ENCODE results near the gene MGMT. TPM values are rescaled to one million over a fixed set of nuclear protein-coding genes. Genes with fewer than 3 reads are reported as not detected.

MGMT gene
- polyA plus RNA-seq, 3 donors, result 9.5 to 23.5 (median 17.5) TPM

DNA sequence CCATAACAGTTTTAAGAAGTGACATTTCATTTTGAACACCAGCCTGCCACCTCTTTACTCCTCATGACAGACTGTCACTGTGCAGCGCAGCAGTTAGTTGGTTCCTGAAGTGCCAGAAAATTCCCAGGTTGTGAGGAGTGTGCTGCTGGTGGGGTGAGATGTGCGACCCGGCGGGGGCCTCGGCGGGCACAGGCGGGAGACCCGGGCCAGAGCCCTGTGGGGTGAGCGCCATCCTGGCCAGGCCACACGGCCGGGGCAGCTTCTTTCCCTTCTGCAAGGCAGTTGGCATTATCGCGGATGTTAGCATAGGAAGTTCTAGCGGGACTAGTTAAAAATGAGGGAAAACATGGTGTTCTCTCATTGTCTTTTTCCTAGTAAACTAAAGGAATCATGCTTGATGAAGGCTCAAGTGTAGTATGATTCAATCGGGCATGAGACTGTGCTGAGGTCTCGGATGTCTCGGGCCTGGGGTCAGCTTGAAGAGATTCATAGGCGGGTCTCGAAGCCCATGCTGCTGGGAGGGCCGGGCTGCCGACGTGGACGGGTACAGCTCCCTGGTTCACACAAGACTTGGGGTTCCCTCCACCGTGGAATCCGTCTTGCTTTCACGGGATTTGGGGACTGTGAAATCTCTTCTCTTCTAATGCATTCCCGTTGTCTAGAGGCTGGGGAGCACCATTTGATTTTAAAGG is 56.1 kb downstream of the MGMT start:
- 94% methylated on average over 26 of the region's 27 CpGs for WGBS (ENCODE audit: insufficient coverage)
- Histone ChIP-seq H3K27me3 (ENCODE audit: control insufficient read depth in 2 of 2, insufficient read depth in 2 of 2, low read length in 2 of 2) (no peaks in the 10 kb centered on the region), H3K4me1 (ENCODE audit: control insufficient read depth in 1 of 2, insufficient read depth in 2 of 2, low read length in 2 of 2) (no peaks in the 10 kb centered on the region), H2AFZ (ENCODE audit: insufficient read depth, low read depth, low read length, poor library complexity, severe bottlenecking) (no peak overlapping the region), H3K79me2 (ENCODE audit: insufficient read depth, low read length) (no peaks in the 10 kb centered on the region), H3K4me3 (replicated peaks in 1 of 3; ENCODE audit: low read depth in 2 of 3, low read length in 3 of 3) (no peak overlapping the region), H3K9ac (ENCODE audit: insufficient read depth, low read length, poor library complexity, severe bottlenecking) (no peak overlapping the region), H3K9me3 (replicated peaks in 1 of 2; ENCODE audit: control insufficient read depth in 1 of 2, insufficient read depth in 1 of 2, low read length in 2 of 2) (peaks cover 7 to 24% of the 10 kb centered on the region in 2 donors), H3K4me2 (replicated peaks; ENCODE audit: extremely low read depth, low read length, poor library complexity, severe bottlenecking) (no peak overlapping the region), H3K27ac (ENCODE audit: low read depth in 1 of 2, low read length in 2 of 2) (no peak overlapping the region), H3K36me3 (replicated peaks in 1 of 2; ENCODE audit: control insufficient read depth in 1 of 2, insufficient read depth in 2 of 2, low read length in 2 of 2) (no peaks in the 10 kb centered on the region), H4K20me1 (ENCODE audit: insufficient read depth, low read length) (no peaks in the 10 kb centered on the region)
- intact Hi-C loops (cut with micrococcal nuclease), result no loop called here
- H3K4me3 Mint-ChIP-seq, result no peak overlapping the region
- no peaks in the 10 kb centered on the region for H3K27me3 Mint-ChIP-seq (ENCODE audit: low read depth in 3 of 3)
- H3K27ac Mint-ChIP-seq, result no peak overlapping the region
- H3K9me3 Mint-ChIP-seq, result peaks cover 4 to 22% (median 11%) of the 10 kb centered on the region in 7 donors
- TF ChIP-seq, protein P1, sequence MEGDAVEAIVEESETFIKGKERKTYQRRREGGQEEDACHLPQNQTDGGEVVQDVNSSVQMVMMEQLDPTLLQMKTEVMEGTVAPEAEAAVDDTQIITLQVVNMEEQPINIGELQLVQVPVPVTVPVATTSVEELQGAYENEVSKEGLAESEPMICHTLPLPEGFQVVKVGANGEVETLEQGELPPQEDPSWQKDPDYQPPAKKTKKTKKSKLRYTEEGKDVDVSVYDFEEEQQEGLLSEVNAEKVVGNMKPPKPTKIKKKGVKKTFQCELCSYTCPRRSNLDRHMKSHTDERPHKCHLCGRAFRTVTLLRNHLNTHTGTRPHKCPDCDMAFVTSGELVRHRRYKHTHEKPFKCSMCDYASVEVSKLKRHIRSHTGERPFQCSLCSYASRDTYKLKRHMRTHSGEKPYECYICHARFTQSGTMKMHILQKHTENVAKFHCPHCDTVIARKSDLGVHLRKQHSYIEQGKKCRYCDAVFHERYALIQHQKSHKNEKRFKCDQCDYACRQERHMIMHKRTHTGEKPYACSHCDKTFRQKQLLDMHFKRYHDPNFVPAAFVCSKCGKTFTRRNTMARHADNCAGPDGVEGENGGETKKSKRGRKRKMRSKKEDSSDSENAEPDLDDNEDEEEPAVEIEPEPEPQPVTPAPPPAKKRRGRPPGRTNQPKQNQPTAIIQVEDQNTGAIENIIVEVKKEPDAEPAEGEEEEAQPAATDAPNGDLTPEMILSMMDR (IDR thresholded peaks at IDR 0.05), result no peak
- H3K36me3 Mint-ChIP-seq, result peaks cover 4 to 16% of the 10 kb centered on the region in 2 donors
- DNase-seq, result no peak
- H3K4me1 Mint-ChIP-seq, result no peaks in the 10 kb centered on the region

DNA sequence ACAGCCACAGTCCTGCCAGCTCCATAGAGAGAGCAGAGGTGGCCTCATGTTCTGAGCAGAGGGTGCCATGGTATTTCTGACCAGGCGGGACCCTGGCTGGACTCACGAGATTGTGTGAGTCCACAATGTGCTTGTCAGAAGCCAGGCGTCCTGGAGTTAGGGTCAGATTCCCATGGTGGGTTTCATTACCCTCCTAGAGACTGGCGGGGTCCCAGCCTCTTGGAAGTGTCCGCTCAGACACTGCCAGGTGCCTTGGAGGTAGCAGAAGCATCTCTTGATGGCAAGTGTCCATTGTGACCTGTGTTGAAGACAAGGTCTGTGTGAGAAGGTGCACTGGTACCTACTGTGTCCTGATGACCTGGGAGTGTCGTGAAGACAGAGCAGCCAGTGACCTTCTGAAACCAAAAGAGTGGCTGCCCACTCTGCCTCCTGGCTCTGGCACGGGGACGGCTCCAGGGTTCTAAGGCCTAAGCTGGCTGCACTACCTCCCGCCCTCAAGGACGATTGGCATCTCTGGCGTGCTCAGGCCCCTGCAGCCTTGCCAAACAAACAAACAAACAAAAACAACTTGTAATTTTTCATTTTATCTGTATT is 56.8 kb downstream of the MGMT start:
- no peak overlapping the region for H3K9ac ChIP-seq (ENCODE audit: insufficient read depth, low read length, poor library complexity, severe bottlenecking)

More for the DNA sequence above, 56.8 kb downstream of the MGMT start:
- Histone ChIP-seq H3K4me2 (replicated peaks; ENCODE audit: extremely low read depth, low read length, poor library complexity, severe bottlenecking) (no peak overlapping the region), H4K20me1 (ENCODE audit: insufficient read depth, low read length) (no peaks in the 10 kb centered on the region), H3K4me3 (replicated peaks in 1 of 3; ENCODE audit: low read depth in 2 of 3, low read length in 3 of 3) (no peak overlapping the region), H3K4me1 (ENCODE audit: control insufficient read depth in 1 of 2, insufficient read depth in 2 of 2, low read length in 2 of 2) (no peaks in the 10 kb centered on the region), H3K9me3 (replicated peaks in 1 of 2; ENCODE audit: control insufficient read depth in 1 of 2, insufficient read depth in 1 of 2, low read length in 2 of 2) (peaks cover 7 to 23% of the 10 kb centered on the region in 2 donors), H3K27ac (ENCODE audit: low read depth in 1 of 2, low read length in 2 of 2) (no peak overlapping the region), H2AFZ (ENCODE audit: insufficient read depth, low read depth, low read length, poor library complexity, severe bottlenecking) (no peak overlapping the region), H3K27me3 (ENCODE audit: control insufficient read depth in 2 of 2, insufficient read depth in 2 of 2, low read length in 2 of 2) (no peaks in the 10 kb centered on the region), H3K36me3 (replicated peaks in 1 of 2; ENCODE audit: control insufficient read depth in 1 of 2, insufficient read depth in 2 of 2, low read length in 2 of 2) (no peaks in the 10 kb centered on the region), H3K79me2 (ENCODE audit: insufficient read depth, low read length) (no peaks in the 10 kb centered on the region)
- peaks cover 4 to 16% of the 10 kb centered on the region in 2 donors for H3K36me3 Mint-ChIP-seq
- intact Hi-C loops (cut with micrococcal nuclease), result no loop called here
- no peak for DNase-seq
- TF ChIP-seq, protein P1 (IDR thresholded peaks at IDR 0.05), result no peak
- no peaks in the 10 kb centered on the region for H3K27me3 Mint-ChIP-seq (ENCODE audit: low read depth in 3 of 3)
- no peak overlapping the region for H3K4me3 Mint-ChIP-seq
- no peak overlapping the region for H3K27ac Mint-ChIP-seq
- peaks cover 5 to 22% (median 14%) of the 10 kb centered on the region in 7 donors for H3K9me3 Mint-ChIP-seq
- no peaks in the 10 kb centered on the region for H3K4me1 Mint-ChIP-seq
- 88% methylated on average over 11 of the region's 11 CpGs for WGBS (ENCODE audit: insufficient coverage)

Data from CD14-positive monocyte (primary cell).